H1 (cell line): ENCODE data around the gene HOXD11. TPM values are rescaled to one million over a fixed set of nuclear protein-coding genes. Genes with fewer than 3 reads are reported as not detected.

Source experiments
- polyA plus RNA-seq, 7 experiments: library from polyadenylated mRNA; depleted of rRNA in 3 of 7; stranded (reverse) in 5 of 7; unstranded in 2 of 7; fragments of >200 nt in 5 of 7; fragments of 200-250 nt in 2 of 7; gene quantifications; 1 replicate in 5 of 7; 2 replicates in 1 of 7; 4 replicates in 1 of 7; pipeline versions ENCODE4 v1.2.1 to v1.2.3, GENCODE V29; 2011 to 2013; ENCODE audit warnings: missing spikeins in 2 of 7, mixed read lengths in 2 of 7
- total RNA-seq: library from RNA; stranded (reverse); fragmentation: NEBNext Ultra II Directional; extraction: Animal tissue kit (Norgen Biotek cat#: 25700); gene quantifications from 2 replicates; pipeline ENCODE4 v1.2.1, GENCODE V29; 2021
- TF ChIP-seq, protein P1 (sequence below): IDR thresholded peaks from 2 replicates; pipeline ENCODE4 v1.6.1; 2012; ENCODE audit warnings: low read length, inconsistent platforms

Gene HOXD11
- total and polyA plus RNA-seq, 2 of the 8 experiments (the other 6 are each of a cell fraction or from before 2014, with no cell fraction given), result not detected

GRCh38 chr2:176124947-176125771, 18.1 kb downstream of the HOXD11 start (continued):
- TF ChIP-seq, protein P1, sequence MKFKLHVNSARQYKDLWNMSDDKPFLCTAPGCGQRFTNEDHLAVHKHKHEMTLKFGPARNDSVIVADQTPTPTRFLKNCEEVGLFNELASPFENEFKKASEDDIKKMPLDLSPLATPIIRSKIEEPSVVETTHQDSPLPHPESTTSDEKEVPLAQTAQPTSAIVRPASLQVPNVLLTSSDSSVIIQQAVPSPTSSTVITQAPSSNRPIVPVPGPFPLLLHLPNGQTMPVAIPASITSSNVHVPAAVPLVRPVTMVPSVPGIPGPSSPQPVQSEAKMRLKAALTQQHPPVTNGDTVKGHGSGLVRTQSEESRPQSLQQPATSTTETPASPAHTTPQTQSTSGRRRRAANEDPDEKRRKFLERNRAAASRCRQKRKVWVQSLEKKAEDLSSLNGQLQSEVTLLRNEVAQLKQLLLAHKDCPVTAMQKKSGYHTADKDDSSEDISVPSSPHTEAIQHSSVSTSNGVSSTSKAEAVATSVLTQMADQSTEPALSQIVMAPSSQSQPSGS, result no peak
